ENCODE measurements around the gene APBA2.

APBA2 gene

GRCh38 chr15:29102911-29103823, 217.4 kb downstream of the APBA2 start:
- no peaks in the 10 kb centered on the region for H3K9me2 ChIP-seq (ENCODE audit: low read depth, low read length)
- H4K20me1 ChIP-seq (ENCODE audit: insufficient read depth, low read length), result no peaks in the 10 kb centered on the region
- no peaks in the 10 kb centered on the region for H3K4me1 ChIP-seq (ENCODE audit: insufficient read depth, low read length, severe bottlenecking)
- no peaks in the 10 kb centered on the region for H3K36me3 ChIP-seq (ENCODE audit: insufficient read depth, low read length)
- no peaks in the 10 kb centered on the region for H3K27me3 ChIP-seq (ENCODE audit: insufficient read depth, low read length)
- H3K79me2 ChIP-seq (ENCODE audit: insufficient read depth, low read length), result no peaks in the 10 kb centered on the region
- TF ChIP-seq CTCF (IDR thresholded peaks at IDR 0.05; ENCODE audit: low read length), result no peak
- no peak for TF ChIP-seq EZH2 (IDR thresholded peaks at IDR 0.05; ENCODE audit: borderline replicate concordance, low read length)
- no peak overlapping the region for H3K9ac ChIP-seq (ENCODE audit: low read length)
- H3K4me3 ChIP-seq (ENCODE audit: low read depth, low read length, poor library complexity, severe bottlenecking), result no peak overlapping the region
- no peaks in the 10 kb centered on the region for H3F3A ChIP-seq (ENCODE audit: insufficient read depth, low read length)
- H3K27ac ChIP-seq (ENCODE audit: low read depth, low read length, poor library complexity, severe bottlenecking), result no peak overlapping the region
- no peak overlapping the region for H3K4me2 ChIP-seq (ENCODE audit: low read length)
- no peaks in the 10 kb centered on the region for H3K9me3 ChIP-seq (ENCODE audit: low read length)
- no peak overlapping the region for H2AFZ ChIP-seq (ENCODE audit: low read length)

GRCh38 chr15:29103824-29104565, 218.2 kb downstream of the APBA2 start:
- Histone ChIP-seq H3F3A (ENCODE audit: insufficient read depth, low read length) (no peaks in the 10 kb centered on the region), H4K20me1 (ENCODE audit: insufficient read depth, low read length) (no peaks in the 10 kb centered on the region), H3K9ac (ENCODE audit: low read length) (no peak overlapping the region), H3K27me3 (ENCODE audit: insufficient read depth, low read length) (no peaks in the 10 kb centered on the region), H3K9me3 (ENCODE audit: low read length) (no peaks in the 10 kb centered on the region), H3K4me3 (ENCODE audit: low read depth, low read length, poor library complexity, severe bottlenecking) (no peak overlapping the region), H3K4me1 (ENCODE audit: insufficient read depth, low read length, severe bottlenecking) (no peaks in the 10 kb centered on the region), H3K4me2 (ENCODE audit: low read length) (no peak overlapping the region), H3K79me2 (ENCODE audit: insufficient read depth, low read length) (no peaks in the 10 kb centered on the region), H2AFZ (ENCODE audit: low read length) (no peak overlapping the region), H3K36me3 (ENCODE audit: insufficient read depth, low read length) (no peaks in the 10 kb centered on the region), H3K27ac (ENCODE audit: low read depth, low read length, poor library complexity, severe bottlenecking) (no peak overlapping the region), H3K9me2 (ENCODE audit: low read depth, low read length) (no peaks in the 10 kb centered on the region)
- TF ChIP-seq CTCF (IDR thresholded peaks at IDR 0.05; ENCODE audit: low read length), result peak; percentile 51
- no peak for TF ChIP-seq EZH2 (IDR thresholded peaks at IDR 0.05; ENCODE audit: borderline replicate concordance, low read length)

- Histone ChIP-seq H3K36me3 (ENCODE audit: insufficient read depth, low read length) (no peaks in the 10 kb centered on the region), H3K4me2 (ENCODE audit: low read length) (no peak overlapping the region), H3K27me3 (ENCODE audit: insufficient read depth, low read length) (no peaks in the 10 kb centered on the region), H3K9me2 (ENCODE audit: low read depth, low read length) (no peaks in the 10 kb centered on the region), H3K4me3 (ENCODE audit: low read depth, low read length, poor library complexity, severe bottlenecking) (no peak overlapping the region), H3K9ac (ENCODE audit: low read length) (no peak overlapping the region), H3K79me2 (ENCODE audit: insufficient read depth, low read length) (no peaks in the 10 kb centered on the region), H2AFZ (ENCODE audit: low read length) (no peak overlapping the region), H4K20me1 (ENCODE audit: insufficient read depth, low read length) (no peaks in the 10 kb centered on the region), H3K9me3 (ENCODE audit: low read length) (no peaks in the 10 kb centered on the region), H3F3A (ENCODE audit: insufficient read depth, low read length) (no peaks in the 10 kb centered on the region), H3K4me1 (ENCODE audit: insufficient read depth, low read length, severe bottlenecking) (no peaks in the 10 kb centered on the region), H3K27ac (ENCODE audit: low read depth, low read length, poor library complexity, severe bottlenecking) (no peak overlapping the region)
- TF ChIP-seq CTCF (IDR thresholded peaks at IDR 0.05; ENCODE audit: low read length), result no peak
- no peak for TF ChIP-seq EZH2 (IDR thresholded peaks at IDR 0.05; ENCODE audit: borderline replicate concordance, low read length)
Measured at GRCh38 chr15:29104566-29104880, 218.7 kb downstream of the APBA2 start.

Data from OCI-LY1 (cell line).